ENCODE results near the gene GLS. TPM values are rescaled to one million over a fixed set of nuclear protein-coding genes. Genes with fewer than 3 reads are reported as not detected.
A peak's percentile ranks its signal among the peaks of the same experiment; 100 is the strongest.

Gene GLS
- total RNA-seq, 2 experiments from 2014 or later = 218 to 227 TPM

DNA sequence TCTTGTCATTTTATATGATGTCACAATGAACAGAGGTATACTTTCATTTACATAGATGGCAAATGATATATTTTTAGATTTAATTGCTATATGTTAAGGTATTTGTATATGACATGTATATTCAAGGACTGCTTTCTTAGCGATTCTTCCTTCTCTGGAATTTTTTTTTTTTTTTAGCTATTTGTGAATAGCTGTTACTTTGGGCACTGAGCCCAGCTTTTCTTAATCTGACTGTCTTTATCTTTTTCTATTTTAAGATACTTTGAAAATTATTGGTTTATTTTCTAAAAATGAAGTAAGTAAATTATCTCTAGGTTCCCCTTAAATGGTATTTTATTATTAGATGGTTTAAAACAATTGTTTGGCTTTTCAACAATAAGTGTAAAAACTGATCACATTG is 4.0 kb upstream of the GLS start:
- POLR2A ChIA-PET = no interaction called here
- Mint-ChIP-seq H3K27me3 (no peaks in the 10 kb centered on the region), H3K36me3 (ENCODE audit: low read depth) (peaks cover 3% of the 10 kb centered on the region), H3K4me1 (ENCODE audit: low read depth) (peaks cover 23% of the 10 kb centered on the region), H3K9me3 (no peaks in the 10 kb centered on the region), H3K27ac (no peak overlapping the region), H3K4me3 (no peak overlapping the region)
- DNase-seq = no peak
- ATAC-seq = no peak
- no peak for TF ChIP-seq CTCF (IDR thresholded peaks at IDR 0.05)
- intact Hi-C loops (cut with micrococcal nuclease) = no loop called here
- CTCF ChIA-PET = interaction anchor here (1.0 to 4.1 kb wide), 2 partner anchors 23 to 26 kb away, joined by 3 to 21 read pairs; no protein-coding TSS in a partner anchor

DNA sequence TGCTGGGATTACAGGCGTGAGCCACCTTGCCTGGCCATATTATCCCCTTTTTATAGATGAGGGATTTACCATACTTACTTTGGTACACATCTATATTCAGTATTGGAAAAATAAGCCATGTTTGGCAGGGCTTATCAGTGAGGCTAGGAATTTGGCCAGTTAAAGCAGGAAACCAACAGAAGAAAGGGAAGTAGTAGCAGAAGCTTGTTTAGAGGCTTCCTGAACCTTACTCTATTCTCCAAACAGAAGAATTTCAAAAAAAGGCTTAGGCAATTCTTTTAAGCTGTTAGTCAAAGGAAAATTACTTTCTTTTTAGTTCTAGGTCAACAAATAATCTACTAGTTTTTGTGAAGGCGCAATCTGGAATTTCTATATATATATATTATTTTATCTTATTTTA is 3.2 kb upstream of the GLS start:
- H3K27ac Mint-ChIP-seq = no peak overlapping the region
- no peaks in the 10 kb centered on the region for H3K27me3 Mint-ChIP-seq
- peaks cover 23% of the 10 kb centered on the region for H3K4me1 Mint-ChIP-seq (ENCODE audit: low read depth)
- ATAC-seq (no peak), DNase-seq (no peak)
- peaks cover 10% of the 10 kb centered on the region for H3K36me3 Mint-ChIP-seq (ENCODE audit: low read depth)
- intact Hi-C loops (cut with micrococcal nuclease) = no loop called here
- no peak for TF ChIP-seq CTCF (IDR thresholded peaks at IDR 0.05)
- CTCF ChIA-PET = interaction anchor here (0.6 to 4.1 kb wide), 4 partner anchors 24 to 1068 kb away, joined by 3 to 21 read pairs (median 3); no protein-coding TSS in a partner anchor
- POLR2A ChIA-PET = interaction anchor here (1.1 to 1.6 kb wide), 2 partner anchors 8 to 18 kb away, joined by 3 read pairs; no protein-coding TSS in a partner anchor
- H3K9me3 Mint-ChIP-seq = no peaks in the 10 kb centered on the region
- no peak overlapping the region for H3K4me3 Mint-ChIP-seq

GRCh38 chr2:190879474-190880377 is 895 bp upstream of the GLS start:
- TF ChIP-seq CTCF (IDR thresholded peaks at IDR 0.05) = no peak
- peaks cover 32% of the 10 kb centered on the region for H3K4me1 Mint-ChIP-seq (ENCODE audit: low read depth)
- ChIA-PET POLR2A (interaction anchor here (0.6 to 3.8 kb wide), 18 partner anchors 10 to 271 kb away, joined by 3 to 34 read pairs (median 11); partner anchors contain the start of genes STAT1 and STAT4), CTCF (interaction anchor here (0.6 to 1.3 kb wide), 4 partner anchors 17 to 29 kb away, joined by 3 to 16 read pairs (median 4); no protein-coding TSS in a partner anchor)
- ATAC-seq (peak; percentile 5), DNase-seq (peak; percentile 67)
- no peaks in the 10 kb centered on the region for H3K9me3 Mint-ChIP-seq
- H3K4me3 Mint-ChIP-seq = peak overlapping the region; percentile 91
- intact Hi-C loops (cut with micrococcal nuclease) = loop anchor here (1.0 to 5.0 kb wide), 3 partner anchors 33 to 273 kb away; partner anchors contain the start of genes STAT1 and STAT4
- peak overlapping the region; percentile 99 for H3K27ac Mint-ChIP-seq
- no peaks in the 10 kb centered on the region for H3K27me3 Mint-ChIP-seq
- peaks cover 30% of the 10 kb centered on the region for H3K36me3 Mint-ChIP-seq (ENCODE audit: low read depth)

DNA sequence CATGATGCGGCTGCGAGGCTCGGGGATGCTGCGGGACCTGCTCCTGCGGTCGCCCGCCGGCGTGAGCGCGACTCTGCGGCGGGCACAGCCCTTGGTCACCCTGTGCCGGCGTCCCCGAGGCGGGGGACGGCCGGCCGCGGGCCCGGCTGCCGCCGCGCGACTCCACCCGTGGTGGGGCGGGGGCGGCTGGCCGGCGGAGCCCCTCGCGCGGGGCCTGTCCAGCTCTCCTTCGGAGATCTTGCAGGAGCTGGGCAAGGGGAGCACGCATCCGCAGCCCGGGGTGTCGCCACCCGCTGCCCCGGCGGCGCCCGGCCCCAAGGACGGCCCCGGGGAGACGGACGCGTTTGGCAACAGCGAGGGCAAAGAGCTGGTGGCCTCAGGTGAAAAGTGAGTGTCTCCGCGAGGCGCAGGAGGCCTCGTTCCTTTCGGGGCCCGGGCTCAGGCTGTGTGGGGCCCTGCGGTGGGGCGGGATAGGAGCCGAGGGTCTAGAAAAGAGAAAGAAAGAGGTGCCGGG is 520 bp downstream of the GLS start:
- Mint-ChIP-seq H3K4me3 (peak overlapping the region; percentile 94), H3K36me3 (ENCODE audit: low read depth) (peaks cover 39% of the 10 kb centered on the region), H3K27me3 (no peaks in the 10 kb centered on the region), H3K9me3 (no peaks in the 10 kb centered on the region), H3K27ac (peak overlapping the region; percentile 99), H3K4me1 (ENCODE audit: low read depth) (peaks cover 32% of the 10 kb centered on the region)
- no peak for TF ChIP-seq CTCF (IDR thresholded peaks at IDR 0.05)
- POLR2A ChIA-PET = interaction anchor here (0.6 to 3.8 kb wide), 39 partner anchors 8 to 612 kb away, joined by 3 to 34 read pairs (median 6); partner anchors contain the start of genes STAT1 and STAT4
- no peak for DNase-seq
- CTCF ChIA-PET = interaction anchor here (1.0 to 2.4 kb wide), 3 partner anchors 11 to 267 kb away, joined by 3 to 8 read pairs (median 6); no protein-coding TSS in a partner anchor
- ATAC-seq = no peak
- intact Hi-C loops (cut with micrococcal nuclease) = loop anchor here (5.0 kb wide), 2 partner anchors 131 to 271 kb away; partner anchors contain the start of genes STAT1 and STAT4
